HEK293 (cell line): ENCODE data around the gene TAF1B.

Experiments
- CTCF ChIA-PET: fragments of 350-600 bp; formaldehyde crosslinking; extraction: SDS; loops from one replicate; lab custom pipeline; 2021; ENCODE audit warnings: antibody characterized with exemption; lab: Yijun Ruan, JAX
- POLR2A ChIA-PET: fragments of 300-600 bp; formaldehyde crosslinking; extraction: SDS; loops from one replicate; lab custom pipeline; 2020; ENCODE audit warnings: antibody characterized with exemption, inconsistent platforms; lab: Yijun Ruan, JAX
- H3K27ac ChIP-seq: fragments of 200-500 bp; sonication (Bioruptor generic); 2 replicates; pipeline ENCODE4 v1.5.1; 2014; ENCODE audit warnings: low read depth, low read length, control low read depth, inconsistent platforms; ENCODE audit errors: extremely low read depth
- H3K36me3 ChIP-seq, 2 experiments: fragments of 200-500 bp in 1 of 2; sonication (Bioruptor generic) in 1 of 2; 1 replicate in 1 of 2; 2 replicates in 1 of 2; pipeline ENCODE4 v1.5.1; 2014 to 2017; ENCODE audit warnings: inconsistent platforms in 2 of 2, low read length in 2 of 2; ENCODE audit not compliant: control insufficient read depth in 2 of 2, insufficient read depth in 1 of 2
- H3K4me1 ChIP-seq: fragments of 200-500 bp; sonication (Bioruptor generic); 2 replicates; pipeline ENCODE4 v1.5.1; 2014; ENCODE audit warnings: mild to moderate bottlenecking, low read length, inconsistent platforms; ENCODE audit not compliant: control insufficient read depth, insufficient read depth
- H3K4me3 ChIP-seq: 2 replicates; pipeline ENCODE4 v1.5.1; 2011; ENCODE audit warnings: low read depth, mild to moderate bottlenecking, control low read depth, low read length, moderate library complexity
- H3K9me3 ChIP-seq: fragments of 200-500 bp; sonication (Bioruptor generic); 2 replicates; pipeline ENCODE4 v1.5.1; 2014; ENCODE audit warnings: low read depth, low read length, inconsistent platforms; ENCODE audit not compliant: control insufficient read depth, insufficient read depth
- CTCF ChIP-seq: fragments of 450-650 bp; formaldehyde crosslinking; IDR thresholded peaks from 2 replicates; pipeline ENCODE4 v1.5.1; 2016; ENCODE audit warnings: missing biosample characterization, missing genetic modification characterization
- GFI1B ChIP-seq: fragments of 450-650 bp; formaldehyde crosslinking; IDR thresholded peaks from 2 replicates; pipeline ENCODE4 v1.5.1; 2016; ENCODE audit warnings: missing biosample characterization, missing genetic modification characterization
- HOXD13 ChIP-seq: sonication (generic); formaldehyde crosslinking; IDR thresholded peaks from 2 replicates; pipeline ENCODE4 v1.8.0; 2022; ENCODE audit warnings: missing genetic modification reagents, borderline replicate concordance
- INSM2 ChIP-seq: fragments of 450-650 bp; formaldehyde crosslinking; IDR thresholded peaks from 2 replicates; pipeline ENCODE4 v1.5.1; 2016; ENCODE audit warnings: missing biosample characterization, missing genetic modification characterization
- KLF7 ChIP-seq: fragments of 450-650 bp; formaldehyde crosslinking; IDR thresholded peaks from 2 replicates; pipeline ENCODE4 v1.5.1; 2016; ENCODE audit warnings: missing biosample characterization, missing genetic modification characterization, borderline replicate concordance
- KLF8 ChIP-seq: fragments of 450-650 bp; formaldehyde crosslinking; IDR thresholded peaks from 2 replicates; pipeline ENCODE4 v1.5.1; 2016; ENCODE audit warnings: missing biosample characterization, missing genetic modification characterization
- PATZ1 ChIP-seq: fragments of 450-650 bp; formaldehyde crosslinking; IDR thresholded peaks from 2 replicates; pipeline ENCODE4 v1.5.1; 2016; ENCODE audit warnings: missing biosample characterization, missing genetic modification characterization
- PBX3 ChIP-seq: sonication (generic); formaldehyde crosslinking; IDR thresholded peaks from 2 replicates; pipeline ENCODE4 v1.8.1; 2022; ENCODE audit warnings: mild to moderate bottlenecking, moderate library complexity, missing genetic modification reagents
- SALL2 ChIP-seq: fragments of 450-650 bp; formaldehyde crosslinking; IDR thresholded peaks from 2 replicates; pipeline ENCODE4 v1.5.0; 2017; ENCODE audit warnings: missing biosample characterization, mild to moderate bottlenecking, missing genetic modification characterization, borderline replicate concordance
- SP2 ChIP-seq: fragments of 450-650 bp; formaldehyde crosslinking; IDR thresholded peaks from 2 replicates; pipeline ENCODE4 v1.5.1; 2016; ENCODE audit warnings: missing biosample characterization, missing genetic modification characterization
- TSHZ1 ChIP-seq: fragments of 450-650 bp; formaldehyde crosslinking; IDR thresholded peaks from 2 replicates; pipeline ENCODE4 v1.5.1; 2016; ENCODE audit warnings: missing biosample characterization, missing genetic modification characterization, borderline replicate concordance
- ZFP37 ChIP-seq: fragments of 450-650 bp; formaldehyde crosslinking; IDR thresholded peaks from 2 replicates; pipeline ENCODE4 v1.5.1; 2016; ENCODE audit warnings: missing biosample characterization, missing genetic modification characterization
- ZNF132 ChIP-seq: fragments of 450-650 bp; formaldehyde crosslinking; IDR thresholded peaks from 2 replicates; pipeline ENCODE4 v1.5.1; 2017; ENCODE audit warnings: missing biosample characterization, missing genetic modification characterization, borderline replicate concordance
- ZNF140 ChIP-seq: fragments of 450-650 bp; formaldehyde crosslinking; IDR thresholded peaks from 2 replicates; pipeline ENCODE4 v1.5.1; 2016; ENCODE audit warnings: missing biosample characterization, missing genetic modification characterization
- ZNF184 ChIP-seq: fragments of 450-650 bp; IDR thresholded peaks from 2 replicates; pipeline ENCODE4 v1.5.1; 2018; ENCODE audit warnings: missing biosample characterization, mild to moderate bottlenecking, missing genetic modification characterization
- ZNF366 ChIP-seq: fragments of 450-650 bp; formaldehyde crosslinking; conservative IDR thresholded peaks from 2 replicates; pipeline ENCODE4 v1.5.1; 2016; ENCODE audit warnings: missing biosample characterization, missing genetic modification characterization
- ZNF416 ChIP-seq: fragments of 450-650 bp; formaldehyde crosslinking; IDR thresholded peaks from 2 replicates; pipeline ENCODE4 v1.5.1; 2016; ENCODE audit warnings: missing biosample characterization, missing genetic modification characterization
- ZNF529 ChIP-seq: fragments of 450-650 bp; formaldehyde crosslinking; IDR thresholded peaks from 2 replicates; pipeline ENCODE4 v1.5.1; 2017; ENCODE audit warnings: missing genetic modification characterization, missing biosample characterization; ENCODE audit not compliant: insufficient replicate concordance
- ZNF571 ChIP-seq: fragments of 450-650 bp; formaldehyde crosslinking; IDR thresholded peaks from 2 replicates; pipeline ENCODE4 v1.5.0; 2017; ENCODE audit warnings: missing biosample characterization, missing genetic modification characterization
- ZNF621 ChIP-seq: fragments of 450-650 bp; formaldehyde crosslinking; IDR thresholded peaks from 2 replicates; pipeline ENCODE4 v1.5.1; 2017; ENCODE audit warnings: missing biosample characterization, missing genetic modification characterization
- ZNF692 ChIP-seq: fragments of 450-650 bp; formaldehyde crosslinking; IDR thresholded peaks from 2 replicates; pipeline ENCODE4 v1.5.1; 2016; ENCODE audit warnings: missing biosample characterization, missing genetic modification characterization
- ZNF747 ChIP-seq: fragments of 450-650 bp; formaldehyde crosslinking; IDR thresholded peaks from 2 replicates; pipeline ENCODE4 v1.5.1; 2016; ENCODE audit warnings: missing biosample characterization, missing genetic modification characterization
- ZNF768 ChIP-seq: fragments of 450-650 bp; formaldehyde crosslinking; IDR thresholded peaks from 2 replicates; pipeline ENCODE4 v1.5.1; 2018; ENCODE audit warnings: missing biosample characterization, mild to moderate bottlenecking, missing genetic modification characterization

TAF1B gene

GRCh38 chr2:9852881-9853280 is 9.6 kb downstream of the TAF1B start (continued):
- no peak for TF ChIP-seq ZNF366 (tag by site-specific recombination)
- no peak for TF ChIP-seq ZNF132 (tag by site-specific recombination)
- TF ChIP-seq ZNF747 (tag by site-specific recombination): no peak
- TF ChIP-seq PATZ1 (tag by site-specific recombination): no peak
- no peak for TF ChIP-seq ZNF621 (tag by site-specific recombination)
- no peak for TF ChIP-seq ZNF768 (tag by site-specific recombination)

GRCh38 chr2:9857814-9858729 is 14.8 kb downstream of the TAF1B start:
- ChIA-PET POLR2A (interaction anchor here (1.0 kb wide), 1 partner anchor 15 kb away, joined by 3 read pairs; the partner anchor contains the start of gene TAF1B), CTCF (no interaction called here)
- Histone ChIP-seq H3K4me3 (no peak overlapping the region), H3K36me3 (peaks cover 36 to 77% of the 10 kb centered on the region in 2 experiments), H3K4me1 (no peaks in the 10 kb centered on the region), H3K9me3 (no peaks in the 10 kb centered on the region), H3K27ac (no peak overlapping the region)
- no peak for TF ChIP-seq SP2
- TF ChIP-seq ZNF529 (tag by site-specific recombination): no peak
- no peak for TF ChIP-seq ZNF366 (tag by site-specific recombination)
- no peak for TF ChIP-seq ZNF184 (tag by site-specific recombination)
- TF ChIP-seq HOXD13 (CRISPR knock-in tag): no peak
- TF ChIP-seq INSM2: no peak
- TF ChIP-seq GFI1B (tag by site-specific recombination): no peak
- no peak for TF ChIP-seq KLF8 (tag by site-specific recombination)
- no peak for TF ChIP-seq TSHZ1 (tag by site-specific recombination)
- TF ChIP-seq ZNF571 (tag by site-specific recombination): no peak
- TF ChIP-seq SALL2: no peak
- TF ChIP-seq ZFP37 (tag by site-specific recombination): no peak
- no peak for TF ChIP-seq PBX3 (CRISPR knock-in tag)
- TF ChIP-seq ZNF692 (tag by site-specific recombination): no peak
- TF ChIP-seq KLF7 (tag by site-specific recombination): no peak
- TF ChIP-seq ZNF140 (tag by site-specific recombination): no peak
- no peak for TF ChIP-seq CTCF (tag by site-specific recombination)
- no peak for TF ChIP-seq ZNF416
